Hematopoietic multipotent progenitor cell treated with erythropoietin and hydrocortisone succinate and interleukin-3 and kit ligand, for 15 days (in vitro differentiated cells): ENCODE measurements around the gene SPRR1A.
"Not testable (repeated sequence)": the region's sequence is repeated elsewhere in the genome, so short reads cannot be mapped to it uniquely, and the experiment has no call there.

ENCODE experiments used
- DNase-seq: peaks from one replicate; pipeline ENCODE4 v3.0.0-alpha.2; 2015; ENCODE audit warnings: low spot score

SPRR1A gene

GRCh38 chr1:152972196-152972886 is 11.5 kb upstream of the SPRR1A start:
- no peak for DNase-seq

GRCh38 chr1:152976688-152977087 is 7.2 kb upstream of the SPRR1A start:
- no peak for DNase-seq

GRCh38 chr1:152977614-152978013 is 6.3 kb upstream of the SPRR1A start:
- no peak for DNase-seq

GRCh38 chr1:152980676-152981075 is 3.2 kb upstream of the SPRR1A start:
- no peak for DNase-seq

- no peak for DNase-seq
Observed at GRCh38 chr1:152981146-152981871, 2.6 kb upstream of the SPRR1A start.

- DNase-seq = no peak
Observed at GRCh38 chr1:152982076-152982475, 1.8 kb upstream of the SPRR1A start.

GRCh38 chr1:152983234-152983633 is 647 bp upstream of the SPRR1A start:
- DNase-seq = no peak

- DNase-seq = no peak
Observed at GRCh38 chr1:152986578-152986977, 2.7 kb downstream of the SPRR1A start.

- DNase-seq = no peak
Observed at GRCh38 chr1:152993186-152993585, 9.3 kb downstream of the SPRR1A start.

GRCh38 chr1:152995842-152996241 is 12.0 kb downstream of the SPRR1A start:
- DNase-seq = no peak

- DNase-seq = no peak
Observed at GRCh38 chr1:152996633-152997400, 12.9 kb downstream of the SPRR1A start.

GRCh38 chr1:152997901-152998300 is 14.0 kb downstream of the SPRR1A start:
- no peak for DNase-seq

- DNase-seq = no peak
Observed at GRCh38 chr1:152998476-152998875, 14.6 kb downstream of the SPRR1A start.

GRCh38 chr1:152999818-153000217 is 15.9 kb downstream of the SPRR1A start:
- no peak for DNase-seq

- DNase-seq = no peak
Observed at GRCh38 chr1:153000294-153000693, 16.4 kb downstream of the SPRR1A start.

- DNase-seq = no peak
Observed at GRCh38 chr1:153001382-153001781, 17.5 kb downstream of the SPRR1A start, which contains the start of gene SPRR3. SPRR3 (plus strand) TSS chr1:153001749; CDS start chr1:153003021, 1,272 bp downstream.

GRCh38 chr1:153011235-153011758 is 27.4 kb downstream of the SPRR1A start:
- DNase-seq = not testable (repeated sequence)

- not testable (repeated sequence) for DNase-seq
Observed at GRCh38 chr1:153021829-153022228, 37.9 kb downstream of the SPRR1A start.

- not testable (repeated sequence) for DNase-seq
Observed at GRCh38 chr1:153022340-153022739, 38.5 kb downstream of the SPRR1A start.

- DNase-seq = no peak
Observed at GRCh38 chr1:153023109-153023508, 39.2 kb downstream of the SPRR1A start.

- no peak for DNase-seq
Observed at GRCh38 chr1:153024413-153024812, 40.5 kb downstream of the SPRR1A start.

GRCh38 chr1:153025797-153026196 is 41.9 kb downstream of the SPRR1A start:
- DNase-seq = no peak
